ENCODE results near the gene FOXA1. TPM values are rescaled to one million over a fixed set of nuclear protein-coding genes. Genes with fewer than 3 reads are reported as not detected.
A peak's percentile ranks its signal among the peaks of the same experiment; 100 is the strongest.

Gene FOXA1
- total RNA-seq: under 1 TPM in 2 of 4 donors, not detected in 2; 0.17 to 0.97 TPM

- intact Hi-C loops (cut with DNase I): no loop called here
- Histone ChIP-seq H3K36me3 (no peaks in the 10 kb centered on the region), H3K4me1 (peaks cover 44 to 73% (median 66%) of the 10 kb centered on the region in 4 donors), H3K4me3 (peak within 1 kb of the TSS; percentile 45 to 62 (median 48)), H3K27me3 (peaks cover 38 to 99% (median 95%) of the 10 kb centered on the region in 4 donors), H3K27ac (replicated peaks in 1 of 4) (peak within 1 kb of the TSS in 1 of 4 donors; percentile 20), H3K9me3 (no peaks in the 10 kb centered on the region)
- TF ChIP-seq CTCF (IDR thresholded peaks at IDR 0.05): no peak
- TF ChIP-seq POLR2AphosphoS5 (IDR thresholded peaks at IDR 0.05): no peak
- no peak for TF ChIP-seq POLR2A (IDR thresholded peaks at IDR 0.05; ENCODE audit: low read depth)
- no peak for TF ChIP-seq EP300 (IDR thresholded peaks at IDR 0.05)
- DNase-seq (ENCODE audit: extremely low spot score): no peak
- WGBS: 1% methylated on average over 24 of the region's 92 CpGs
Measured at GRCh38 chr14:37594971-37595808, at the start of gene FOXA1, which contains the start of gene TTC6. TSS of gene FOXA1 (minus strand) at chr14:37595249. CDS start at chr14:37594972, 277 bp downstream. TSS of gene TTC6 (plus strand) at chr14:37595629. CDS start at chr14:37622065, 26,436 bp downstream.

GRCh38 chr14:37643701-37644100 lies 48.7 kb upstream of the FOXA1 start:
- Histone ChIP-seq H3K9me3 (no peaks in the 10 kb centered on the region), H3K27ac (replicated peaks in 1 of 4) (no peak overlapping the region), H3K27me3 (no peaks in the 10 kb centered on the region), H3K4me3 (no peak overlapping the region), H3K4me1 (no peaks in the 10 kb centered on the region), H3K36me3 (no peaks in the 10 kb centered on the region)
- no peak for DNase-seq (ENCODE audit: extremely low spot score)
- intact Hi-C loops (cut with DNase I): no loop called here
- WGBS: 41% methylated on average over 4 of the region's 4 CpGs
- TF ChIP-seq EP300 (IDR thresholded peaks at IDR 0.05) (no peak), POLR2AphosphoS5 (IDR thresholded peaks at IDR 0.05) (no peak), POLR2A (IDR thresholded peaks at IDR 0.05; ENCODE audit: low read depth) (no peak), CTCF (IDR thresholded peaks at IDR 0.05) (no peak)

- DNase-seq (ENCODE audit: extremely low spot score): no peak
- H3K4me3 ChIP-seq: no peak overlapping the region
- H3K27ac ChIP-seq (replicated peaks in 1 of 4): no peak overlapping the region
- no peaks in the 10 kb centered on the region for H3K36me3 ChIP-seq
- intact Hi-C loops (cut with DNase I): no loop called here
- H3K9me3 ChIP-seq: no peaks in the 10 kb centered on the region
- peaks cover 0 to 3% (median 0%) of the 10 kb centered on the region in 4 donors for H3K27me3 ChIP-seq
- TF ChIP-seq CTCF (IDR thresholded peaks at IDR 0.05): no peak
- TF ChIP-seq EP300 (IDR thresholded peaks at IDR 0.05): no peak
- TF ChIP-seq POLR2AphosphoS5 (IDR thresholded peaks at IDR 0.05): no peak
- no peak for TF ChIP-seq POLR2A (IDR thresholded peaks at IDR 0.05; ENCODE audit: low read depth)
- WGBS: 100% methylated on average over 3 of the region's 3 CpGs
- H3K4me1 ChIP-seq: no peaks in the 10 kb centered on the region
Measured at GRCh38 chr14:37642125-37642524, 47.1 kb upstream of the FOXA1 start.

- Histone ChIP-seq H3K9me3 (no peaks in the 10 kb centered on the region), H3K36me3 (no peaks in the 10 kb centered on the region), H3K27ac (replicated peaks in 1 of 4) (no peak overlapping the region), H3K4me1 (no peaks in the 10 kb centered on the region), H3K4me3 (no peak overlapping the region), H3K27me3 (peaks cover 0 to 3% (median 0%) of the 10 kb centered on the region in 4 donors)
- DNase-seq (ENCODE audit: extremely low spot score): no peak
- TF ChIP-seq CTCF (IDR thresholded peaks at IDR 0.05) (no peak), POLR2AphosphoS5 (IDR thresholded peaks at IDR 0.05) (no peak), POLR2A (IDR thresholded peaks at IDR 0.05; ENCODE audit: low read depth) (no peak), EP300 (IDR thresholded peaks at IDR 0.05) (no peak)
- 74% methylated on average over 1 of the region's 1 CpG for WGBS
- intact Hi-C loops (cut with DNase I): no loop called here
Measured at GRCh38 chr14:37641117-37641516, 46.1 kb upstream of the FOXA1 start.
